ENCODE measurements around the gene GGTA1. TPM values are rescaled to one million over a fixed set of nuclear protein-coding genes. Genes with fewer than 3 reads are reported as not detected.
A peak's percentile ranks its signal among the peaks of the same experiment; 100 is the strongest.

GGTA1 gene
- total RNA-seq, 1 donor from 2014 or later: not detected

DNA sequence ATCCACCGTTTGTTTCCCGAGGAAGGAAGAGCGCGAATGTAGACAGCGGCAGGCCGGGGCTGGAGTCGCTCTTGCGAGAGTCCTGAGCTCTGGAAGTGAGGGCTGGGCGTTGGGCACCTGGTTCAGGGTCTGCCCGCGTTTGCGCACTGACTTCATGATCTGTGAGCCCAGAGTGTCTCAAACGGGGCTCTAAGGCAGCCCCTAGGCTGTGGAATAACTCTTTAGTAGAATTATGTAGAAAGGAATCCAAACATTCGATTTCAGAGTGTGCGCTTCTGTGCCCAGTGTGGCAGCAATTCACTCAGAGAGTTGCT, 478 bp upstream of the GGTA1 start:
- no peak for DNase-seq (ENCODE audit: low read depth)

DNA sequence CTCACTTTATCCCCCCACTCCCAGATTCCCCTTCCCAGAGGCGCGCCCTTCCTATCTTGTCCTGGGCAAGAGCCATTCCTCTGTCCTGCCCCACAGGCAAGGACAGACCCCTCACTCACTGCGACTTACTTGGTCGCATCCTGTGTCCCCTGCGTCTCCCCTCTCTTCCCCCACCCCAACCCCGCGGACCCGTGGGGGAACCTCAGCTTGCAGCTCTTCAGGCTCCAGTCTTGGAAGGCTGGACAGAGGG, 542 bp downstream of the GGTA1 start:
- no peak for DNase-seq (ENCODE audit: low read depth)

DNA sequence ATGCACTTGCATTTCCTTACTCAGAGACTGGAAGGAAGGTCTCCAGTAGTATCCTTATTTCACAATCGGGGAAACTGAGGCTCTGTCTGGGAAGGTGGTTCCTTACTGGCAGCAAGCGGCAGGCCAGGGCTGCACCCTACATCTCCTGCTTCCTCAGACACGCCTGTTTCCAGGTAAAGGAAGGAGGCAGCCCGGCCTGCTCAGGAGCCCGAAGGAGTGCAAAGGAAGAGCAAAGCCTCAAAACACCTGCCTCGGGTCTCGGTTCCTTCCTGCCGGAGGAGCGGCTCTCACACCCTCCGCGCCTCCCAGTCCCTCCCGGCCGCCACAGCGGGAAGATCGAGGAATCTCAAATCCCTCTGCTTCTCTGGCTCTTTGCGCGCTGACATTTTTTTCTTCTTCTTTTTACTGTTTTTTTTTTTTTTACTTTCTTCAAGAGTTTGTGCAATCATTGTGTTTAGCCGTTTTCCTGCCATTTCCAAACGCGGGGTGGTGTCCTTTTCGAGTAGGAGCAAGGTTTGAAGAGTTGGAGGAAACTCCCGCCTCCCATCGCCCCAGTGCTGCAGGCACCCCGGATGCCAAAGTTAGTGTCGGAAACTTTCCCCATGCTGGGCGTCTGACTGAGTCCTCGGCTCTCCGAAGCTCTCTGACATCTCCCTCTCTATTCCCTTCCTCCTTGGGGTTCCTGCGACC, 1.0 kb downstream of the GGTA1 start:
- no peak for DNase-seq (ENCODE audit: low read depth)

DNA sequence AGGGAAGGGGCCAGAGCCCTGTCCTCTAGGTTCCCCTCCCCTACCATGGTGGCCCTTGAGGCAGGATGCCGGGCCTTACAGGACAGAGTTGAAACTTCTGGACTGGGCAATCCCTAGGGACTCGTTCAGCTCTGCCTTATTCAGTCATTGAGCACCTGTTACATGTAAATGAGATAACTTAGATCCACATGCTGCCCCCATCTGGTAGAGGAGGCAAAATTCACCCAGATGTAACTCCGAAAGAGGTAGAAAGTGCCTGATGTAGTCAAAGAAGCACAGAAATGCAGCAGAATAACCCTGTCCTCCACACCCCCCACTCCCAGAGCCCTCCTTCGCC, 1.5 kb downstream of the GGTA1 start:
- peak; percentile 84 for DNase-seq (ENCODE audit: low read depth)

DNA sequence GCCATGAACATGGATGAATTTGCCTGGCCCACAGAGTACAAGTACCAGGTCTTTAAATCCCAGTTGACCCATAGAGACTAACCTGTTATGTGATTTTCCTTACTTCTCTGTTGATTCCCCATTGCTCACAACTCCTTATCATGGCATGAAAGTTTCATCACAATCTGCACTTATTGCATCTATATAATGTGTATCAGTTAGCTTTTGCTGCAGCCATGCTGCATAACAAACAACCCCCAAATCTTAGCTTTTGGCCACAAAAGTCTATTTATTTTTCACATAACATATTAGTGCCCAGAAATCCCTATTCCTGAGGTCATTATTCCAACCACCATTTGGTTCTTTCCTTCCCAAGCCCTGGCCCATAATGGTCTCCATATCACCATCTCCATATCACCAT, 3.7 kb downstream of the GGTA1 start:
- no peak for DNase-seq (ENCODE audit: low read depth)

DNA sequence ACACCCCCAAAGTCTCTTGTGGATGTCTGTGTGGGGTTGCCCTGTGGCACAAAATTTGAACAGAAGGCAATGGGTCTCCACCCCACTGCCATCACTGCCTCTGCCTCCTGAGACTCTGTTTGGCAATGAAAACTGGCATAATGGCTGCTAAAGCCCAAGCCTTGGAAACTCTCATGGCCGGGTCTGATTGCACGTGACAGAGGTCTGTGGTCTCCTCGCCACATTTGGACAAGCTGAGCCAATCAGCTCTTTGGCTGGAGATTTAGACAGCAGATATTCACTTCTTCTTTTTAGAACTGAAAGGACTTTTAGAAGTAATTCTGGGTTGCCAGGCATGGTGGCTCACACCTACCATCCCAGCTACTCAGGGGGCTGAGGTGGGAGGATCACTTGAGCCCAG, 5.5 kb downstream of the GGTA1 start:
- DNase-seq (ENCODE audit: low read depth): no peak

DNA sequence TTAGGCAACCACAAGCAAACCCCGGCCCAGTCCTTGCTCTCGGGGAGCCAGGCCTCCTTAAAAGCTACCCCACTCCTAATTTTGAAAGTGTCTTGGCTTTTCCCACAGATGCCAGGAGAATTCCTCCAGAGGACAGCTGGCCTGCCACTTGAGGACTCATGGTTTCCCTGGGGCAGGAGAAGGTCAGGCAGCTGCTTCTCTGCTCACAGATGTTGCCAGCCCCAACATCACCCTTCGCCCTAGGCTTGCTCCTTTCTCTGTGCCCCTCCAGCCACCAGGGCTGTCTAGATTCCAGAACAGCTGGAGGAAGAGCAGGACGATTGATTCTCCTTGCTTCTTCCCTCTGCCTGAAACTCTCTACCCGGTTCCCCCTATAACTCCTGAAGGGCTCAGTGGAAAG, 8.5 kb downstream of the GGTA1 start:
- DNase-seq (ENCODE audit: low read depth): peak; percentile 75

DNA sequence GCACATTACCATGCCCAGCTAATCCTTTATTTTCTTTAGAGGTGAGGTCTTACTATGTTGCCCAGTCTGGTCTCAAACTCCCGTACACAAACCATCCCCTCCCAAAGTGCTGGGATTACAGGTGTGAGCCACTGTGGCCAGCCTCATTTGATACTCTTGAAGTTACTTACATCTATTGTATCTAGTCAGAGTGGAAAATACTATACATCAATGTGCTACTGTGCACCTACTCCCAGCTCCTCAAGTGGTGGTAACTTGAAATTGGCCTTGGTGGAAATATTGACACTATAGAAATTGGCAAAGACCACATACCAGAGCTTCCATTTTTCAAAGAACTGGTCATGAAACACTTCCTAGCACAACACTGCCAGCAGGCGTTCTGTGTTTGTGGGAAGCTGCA, 10.3 kb downstream of the GGTA1 start:
- no peak for DNase-seq (ENCODE audit: low read depth)

DNA sequence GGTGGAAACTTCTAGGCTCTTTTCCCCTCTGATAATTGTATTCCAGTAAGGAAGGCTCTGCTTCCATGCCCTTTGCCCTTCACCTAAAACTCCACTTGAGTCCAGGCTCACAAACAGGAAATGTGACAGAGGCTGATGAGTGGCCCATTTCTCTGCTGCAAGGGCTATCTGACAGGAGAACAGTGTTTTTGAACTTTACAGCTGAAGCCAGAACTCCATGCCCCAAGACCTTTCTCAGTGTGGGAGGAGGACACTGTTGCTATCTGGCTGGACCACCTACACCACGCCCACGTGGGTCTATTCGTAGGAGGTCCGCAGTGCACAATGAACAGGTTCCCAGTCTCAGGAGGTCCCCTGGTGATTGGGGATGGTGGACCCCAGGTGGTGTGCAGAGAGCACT, 13.6 kb downstream of the GGTA1 start:
- DNase-seq (ENCODE audit: low read depth): no peak

DNA sequence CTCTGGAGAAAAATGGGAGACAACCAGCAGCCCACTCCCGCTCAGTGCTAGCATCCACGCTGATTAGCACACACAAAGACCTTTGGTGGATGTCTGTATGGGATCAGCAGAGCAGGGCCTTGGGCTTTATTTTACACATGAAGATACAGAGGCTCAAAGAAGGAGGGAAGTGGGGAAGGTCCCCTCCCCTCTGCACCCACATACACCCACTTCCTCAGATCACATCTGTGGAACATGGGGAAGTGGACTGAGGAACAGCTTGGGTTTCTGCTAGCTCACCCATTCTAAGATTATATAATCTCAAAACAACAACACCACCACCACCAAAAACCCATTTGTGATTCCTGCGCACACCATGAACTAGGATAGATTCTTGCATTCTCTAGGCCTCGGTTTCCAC, 14.0 kb downstream of the GGTA1 start:
- DNase-seq (ENCODE audit: low read depth): no peak

DNA sequence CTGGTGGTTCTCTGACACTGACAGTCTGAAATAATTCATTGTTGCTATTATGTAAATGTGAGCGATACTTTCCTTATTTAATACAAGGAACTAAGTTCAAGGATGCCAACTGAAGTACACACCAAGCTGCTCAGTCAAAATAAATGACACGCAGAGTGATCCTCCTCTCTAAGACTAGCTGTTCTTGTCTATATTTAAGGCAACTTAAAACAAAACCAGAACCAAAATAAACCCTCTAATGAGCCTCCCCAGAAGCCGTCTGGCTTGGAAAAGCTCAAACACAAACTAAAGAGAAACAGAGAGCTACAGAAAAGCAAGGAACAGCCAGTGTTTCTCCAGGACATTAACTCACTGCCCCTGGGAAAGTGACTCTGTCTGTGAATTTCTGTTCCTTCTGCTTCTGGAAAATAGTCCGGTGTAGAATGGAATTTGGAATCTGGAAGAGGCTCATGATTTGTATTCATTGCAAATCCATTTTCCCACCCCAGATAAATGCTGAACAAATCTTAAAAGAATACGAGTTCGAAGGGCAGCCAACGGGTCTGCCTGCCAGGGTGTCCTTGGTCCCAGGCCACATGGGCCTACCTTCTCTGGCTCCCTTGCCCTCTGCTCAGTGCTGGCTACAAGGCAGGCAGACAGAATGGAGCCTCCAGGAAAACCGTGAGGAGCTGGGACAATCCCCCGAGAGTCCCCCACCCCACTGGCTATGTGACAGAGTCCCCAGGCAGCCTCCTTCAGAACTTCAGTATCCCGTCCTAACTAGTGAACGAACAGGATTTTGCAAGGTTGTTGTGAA, 14.8 kb downstream of the GGTA1 start:
- DNase-seq (ENCODE audit: low read depth): no peak

DNA sequence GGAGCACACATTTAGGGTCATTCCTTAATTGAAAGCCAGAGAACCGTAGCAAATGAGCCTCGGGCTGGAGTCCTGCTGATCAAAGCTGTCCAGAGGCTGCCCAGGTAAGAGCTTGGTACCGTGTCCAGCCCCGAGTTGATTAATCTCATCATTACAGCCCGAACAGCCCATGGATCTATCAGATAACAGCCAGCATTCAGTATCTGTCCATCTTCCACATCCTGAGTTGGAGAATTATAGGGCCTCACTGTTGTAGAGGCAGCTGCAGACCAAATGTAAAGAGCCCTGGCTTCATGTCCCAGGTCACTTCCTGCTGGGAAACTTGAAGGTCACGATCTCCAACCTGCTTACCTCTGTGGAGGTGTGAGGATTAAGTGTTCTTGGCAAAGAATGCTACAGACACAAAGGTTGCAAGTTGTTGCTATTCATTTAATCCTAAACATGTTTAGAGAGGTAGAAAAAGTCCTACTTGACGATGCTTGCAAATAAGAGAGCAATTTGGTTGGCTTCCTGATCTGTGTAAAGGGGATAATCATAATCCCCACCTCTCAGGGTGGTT, 16.1 kb downstream of the GGTA1 start:
- DNase-seq (ENCODE audit: low read depth): no peak

DNA sequence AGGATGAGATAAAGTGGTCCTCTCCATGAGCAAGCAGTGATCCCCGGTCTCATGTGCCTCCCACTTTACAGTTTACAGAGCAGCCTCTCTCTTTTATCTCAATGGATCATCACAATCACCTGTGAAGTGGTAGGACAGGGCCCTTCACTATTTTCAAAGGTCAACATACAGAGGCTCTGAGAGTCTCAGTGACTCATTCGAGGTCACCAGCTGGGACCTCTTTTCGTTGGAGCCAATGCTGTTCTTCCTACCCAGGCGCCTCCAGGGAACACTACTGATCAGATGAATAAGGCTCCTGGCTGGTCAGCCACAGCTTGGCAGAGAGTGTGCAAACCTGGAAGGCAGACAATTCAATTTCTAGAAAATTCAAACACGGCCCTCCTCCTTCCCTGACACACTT, 16.6 kb downstream of the GGTA1 start:
- no peak for DNase-seq (ENCODE audit: low read depth)

DNA sequence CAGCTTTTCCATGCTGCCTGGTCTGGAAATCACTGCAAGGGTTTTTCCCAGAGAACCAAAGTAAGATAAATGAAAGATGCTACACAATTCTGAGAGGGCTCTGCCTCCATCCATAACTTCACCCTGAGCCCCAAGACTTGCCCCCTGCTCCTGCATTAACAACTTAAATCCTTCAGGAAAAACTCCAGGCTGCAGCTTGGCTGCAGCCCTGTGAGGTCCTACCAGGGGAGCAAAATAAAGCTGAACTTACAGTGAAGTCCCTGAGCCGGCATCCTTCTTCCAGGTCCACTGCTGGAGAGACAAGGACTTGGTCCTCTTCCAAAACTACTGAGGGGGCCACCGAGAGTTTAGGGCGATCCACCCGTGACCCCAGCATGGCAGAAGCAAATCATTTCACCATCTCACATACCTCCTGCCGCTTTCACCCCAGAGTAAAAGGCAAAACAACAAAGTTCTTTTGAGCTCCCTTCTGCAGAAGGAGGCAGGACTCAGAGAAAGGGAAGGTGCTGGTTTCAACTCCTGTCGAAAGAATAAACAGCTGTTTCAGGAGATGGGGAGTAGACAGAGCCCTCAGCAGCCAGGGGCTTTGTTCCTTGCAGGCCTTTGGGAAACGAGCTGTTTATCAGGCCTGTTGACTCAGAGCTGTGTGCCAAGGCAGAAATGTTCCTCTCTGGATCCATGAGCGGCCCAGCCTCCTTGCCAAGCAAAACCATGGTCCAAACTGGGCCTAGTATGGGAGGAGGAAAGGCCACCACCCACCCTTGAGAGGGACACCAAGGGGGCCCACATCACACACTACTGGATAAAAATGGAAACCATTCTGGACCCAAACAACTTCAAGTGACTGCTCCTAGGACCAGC, 20.6 kb downstream of the GGTA1 start:
- DNase-seq (ENCODE audit: low read depth): no peak

DNA sequence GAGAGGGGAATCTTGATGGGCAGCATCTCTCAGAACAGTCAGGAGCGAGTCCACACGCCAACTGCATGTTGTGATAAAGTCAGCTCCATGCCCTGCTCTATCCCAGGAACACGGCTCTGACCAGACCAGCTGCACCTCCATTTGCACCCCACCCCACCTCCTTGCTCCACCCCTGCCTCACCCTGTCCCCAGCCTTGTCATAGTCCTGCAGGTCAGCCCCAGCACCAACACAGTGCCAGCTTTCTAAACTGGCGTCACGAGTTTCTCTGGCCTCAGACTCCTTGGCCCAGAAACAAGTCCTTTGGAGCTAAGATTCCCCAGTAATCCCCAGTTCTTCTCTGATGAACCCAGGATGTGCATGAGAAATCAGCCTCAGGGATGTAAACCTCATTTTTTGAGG, 23.5 kb downstream of the GGTA1 start:
- DNase-seq (ENCODE audit: low read depth): no peak

DNA sequence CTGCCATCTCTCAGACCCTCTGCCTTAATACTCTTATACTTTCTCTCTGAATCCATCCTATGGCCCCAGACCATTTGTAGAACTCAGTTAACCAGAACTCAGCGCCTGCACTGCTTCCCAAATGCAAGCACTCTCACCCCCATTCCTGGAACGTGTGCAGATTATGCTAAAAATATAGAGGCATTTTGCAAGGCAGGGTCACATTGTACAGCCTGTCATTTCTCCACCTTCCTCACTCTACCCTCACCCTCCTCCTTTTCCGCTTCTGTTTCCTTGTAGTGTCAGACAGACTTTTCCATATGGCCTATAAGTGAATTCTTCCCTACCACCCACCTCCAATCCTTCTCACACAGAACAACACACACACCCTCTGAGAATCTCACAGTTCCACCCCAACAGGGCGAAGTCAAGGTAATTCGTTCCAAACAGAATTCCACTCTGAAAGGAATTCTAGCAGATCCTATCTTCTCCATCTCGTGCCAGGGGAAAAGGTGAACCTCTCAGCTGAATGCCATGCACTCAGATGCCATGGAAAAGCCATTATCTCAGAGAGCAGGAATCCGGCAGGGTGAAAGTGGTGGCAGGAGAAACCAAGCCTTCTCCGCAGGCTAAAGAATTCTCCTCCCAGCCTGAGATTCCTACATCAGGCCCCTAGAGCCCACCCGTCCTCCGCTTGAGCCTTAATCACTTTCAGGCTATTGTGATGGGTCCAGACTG, 25.3 kb downstream of the GGTA1 start:
- no peak for DNase-seq (ENCODE audit: low read depth)

DNA sequence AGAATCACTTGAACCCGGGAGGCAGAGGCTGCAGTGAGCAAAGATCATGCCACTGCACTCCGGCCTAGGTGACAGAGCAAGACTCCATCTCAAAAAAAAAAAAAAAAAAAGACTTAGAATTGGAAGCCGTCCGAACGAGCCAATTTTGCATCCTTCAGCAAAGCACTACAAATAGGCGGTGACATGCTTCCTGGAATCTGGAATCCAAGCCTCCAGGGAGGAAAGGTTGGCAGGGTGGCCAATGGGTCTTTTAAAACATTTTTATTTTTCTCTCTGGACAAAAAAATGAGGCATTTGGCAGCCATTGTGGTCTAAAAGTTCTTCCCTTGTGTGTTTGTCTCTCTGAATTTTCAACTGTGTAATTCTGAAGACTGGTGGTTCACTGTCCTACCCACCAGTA, 26.4 kb downstream of the GGTA1 start:
- DNase-seq (ENCODE audit: low read depth): no peak

DNA sequence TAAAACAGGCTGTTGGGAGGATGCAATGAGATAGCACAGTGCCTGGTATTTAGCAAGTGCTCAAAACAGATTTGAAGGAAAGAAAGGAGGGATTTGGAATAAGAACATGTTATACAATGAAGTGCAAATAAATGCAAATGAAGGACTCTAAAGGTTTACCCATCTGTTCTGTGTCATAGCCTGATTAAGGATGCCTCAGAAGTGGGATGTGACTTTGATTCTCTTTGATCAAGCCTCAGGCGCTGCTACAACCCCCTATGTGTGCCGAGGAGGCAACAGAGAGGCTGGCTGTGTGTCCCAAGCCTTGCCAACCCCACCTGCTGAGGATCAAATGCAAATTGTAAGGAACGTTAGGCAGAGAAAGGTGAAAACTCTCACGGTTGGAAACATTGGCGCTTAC, 27.2 kb downstream of the GGTA1 start:
- no peak for DNase-seq (ENCODE audit: low read depth)

DNA sequence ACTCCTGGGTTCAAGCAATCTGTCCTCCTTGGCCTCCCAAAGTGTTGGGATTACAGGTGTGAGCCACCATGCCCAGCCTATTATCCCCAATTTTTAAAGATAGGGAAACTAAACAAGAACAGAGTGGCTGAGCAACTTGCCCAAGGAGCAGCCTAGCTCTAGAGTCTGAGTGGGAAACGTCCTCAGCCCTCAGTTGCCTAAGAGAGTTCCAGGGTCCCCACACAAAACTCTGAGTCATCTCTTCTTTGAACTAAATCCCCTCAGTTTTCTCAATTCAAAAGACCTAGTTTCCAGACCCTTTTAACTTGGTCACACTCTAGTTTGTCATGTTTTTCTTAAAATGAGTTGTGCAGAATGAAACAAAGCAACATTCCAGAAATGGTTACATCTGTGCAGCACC, 33.5 kb downstream of the GGTA1 start:
- DNase-seq (ENCODE audit: low read depth): no peak

DNA sequence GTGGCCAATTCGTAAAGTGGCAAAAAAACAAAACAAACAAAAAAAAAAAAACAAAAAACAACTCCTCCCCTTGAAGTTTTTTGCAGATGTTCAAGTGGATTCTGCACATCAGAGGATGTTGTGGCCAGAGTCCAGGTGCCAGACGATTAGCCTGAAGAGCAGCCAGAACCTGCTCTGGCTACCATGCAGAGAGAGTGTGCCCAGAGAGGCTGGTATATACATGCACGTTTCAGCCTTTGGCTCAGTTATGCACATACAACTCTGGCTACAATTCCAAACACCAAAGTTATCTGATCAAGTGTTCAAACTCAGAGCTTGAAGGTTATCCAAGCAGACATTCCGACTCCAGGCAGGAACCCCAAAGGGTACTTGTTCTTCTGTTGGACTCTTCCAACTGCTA, 34.7 kb downstream of the GGTA1 start:
- no peak for DNase-seq (ENCODE audit: low read depth)

DNA sequence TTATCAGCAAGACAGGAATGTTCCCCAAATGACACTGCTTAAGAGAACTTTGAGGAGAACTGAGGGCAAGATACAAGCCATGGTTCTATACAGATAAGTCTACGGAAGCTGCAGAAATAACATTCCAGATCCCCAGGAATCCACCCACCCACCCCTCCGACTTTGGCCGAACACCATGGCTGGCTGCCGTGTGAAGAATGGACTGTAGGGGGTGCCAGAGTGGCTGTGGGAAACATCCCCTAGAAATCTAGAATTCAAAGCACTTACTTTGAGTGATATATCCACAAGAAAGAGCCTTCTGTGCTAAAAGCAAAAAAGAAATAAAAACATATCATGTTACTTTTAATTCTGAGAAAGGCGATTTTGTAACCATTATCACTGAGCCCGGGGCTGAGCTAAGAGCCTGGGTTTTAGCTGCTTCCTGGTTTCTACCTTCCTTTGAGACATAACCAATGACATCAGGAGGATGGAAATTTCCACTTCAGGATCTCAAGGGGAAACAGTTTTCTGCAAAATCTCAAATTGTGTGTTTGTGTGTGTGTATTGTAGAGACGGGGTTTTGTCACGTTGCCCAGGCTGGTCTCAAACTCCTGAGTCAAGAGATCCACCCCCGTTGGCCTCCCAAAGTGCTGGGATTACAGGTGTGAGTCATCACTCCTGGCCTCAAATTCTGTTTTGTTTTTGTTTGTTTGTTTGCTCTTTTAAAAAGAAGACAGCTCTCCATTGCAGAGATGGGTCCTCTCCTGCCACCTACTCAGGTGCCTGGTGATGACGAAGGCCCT, 36.4 kb downstream of the GGTA1 start:
- DNase-seq (ENCODE audit: low read depth): peak; percentile 36
